H1 (cell line): Measurements from ENCODE around the gene CKM. TPM values are rescaled to one million over a fixed set of nuclear protein-coding genes. Genes with fewer than 3 reads are reported as not detected.

ENCODE experiments used
- CTCF ChIA-PET: fragments of 300-600 bp; sonication (Branson Sonifier 250); formaldehyde crosslinking; loops from one replicate; lab custom pipeline; 2021; ENCODE audit not compliant: partially characterized antibody; lab: Charles Lee
- POLR2A ChIA-PET: fragments of 300-600 bp; sonication (Branson Sonifier 250); formaldehyde crosslinking; loops from one replicate; lab custom pipeline; 2021; ENCODE audit warnings: inconsistent platforms; ENCODE audit not compliant: partially characterized antibody; lab: Charles Lee
- DNase-seq, 2 experiments: peaks; one replicate each; pipeline versions ENCODE4 v3.0.0 to v3.0.0-alpha.2; 2010 to 2022; ENCODE audit warnings: low spot score in 2 of 2, low read depth in 1 of 2, mixed read lengths in 1 of 2
- FAIRE-seq: peaks from 2 replicates; lab custom pipeline; 2011; peaks lifted over from hg19 to GRCh38; lab: Jason Lieb, UNC
- H2AFZ ChIP-seq: 2 replicates; pipeline ENCODE4 v1.8.1; 2012; ENCODE audit warnings: low read length, inconsistent platforms
- H2AK5ac ChIP-seq: 2 replicates; pipeline ENCODE4 v1.6.1; 2013; ENCODE audit warnings: low read depth, low read length
- H2BK120ac ChIP-seq: replicated peaks from 2 replicates; pipeline ENCODE3; 2013; ENCODE audit warnings: low read depth, low read length, inconsistent platforms
- H2BK12ac ChIP-seq: 2 replicates; pipeline ENCODE4 v1.6.1; 2013; ENCODE audit warnings: low read depth, low read length
- H2BK15ac ChIP-seq: 2 replicates; pipeline ENCODE4 v1.6.1; 2013; ENCODE audit warnings: low read length
- H2BK20ac ChIP-seq: 2 replicates; pipeline ENCODE4 v1.6.1; 2013; ENCODE audit warnings: low read length
- H2BK5ac ChIP-seq: 2 replicates; pipeline ENCODE4 v1.6.1; 2013; ENCODE audit warnings: low read depth, low read length
- H3K14ac ChIP-seq: 2 replicates; pipeline ENCODE4 v1.6.1; 2013; ENCODE audit warnings: inconsistent platforms; ENCODE audit not compliant: insufficient read length
- H3K18ac ChIP-seq: 2 replicates; pipeline ENCODE4 v1.6.1; 2013; ENCODE audit warnings: low read length; ENCODE audit errors: extremely low read depth
- H3K23ac ChIP-seq: 2 replicates; pipeline ENCODE4 v1.6.1; 2013; ENCODE audit warnings: inconsistent platforms; ENCODE audit not compliant: insufficient read length
- H3K23me2 ChIP-seq: 2 replicates; pipeline ENCODE4 v1.6.1; 2013; ENCODE audit warnings: low read depth, low read length
- H3K27ac ChIP-seq: 2 replicates; pipeline ENCODE4 v1.6.1; 2011; ENCODE audit warnings: low read depth, low read length, inconsistent platforms
- H3K27me3 ChIP-seq, 4 experiments: replicated peaks in 1 of 4; 1 replicate in 1 of 4; 2 replicates in 3 of 4; pipeline versions ENCODE4 v1.6.1 to v1.8.1; 2011 to 2013; ENCODE audit warnings: low read length in 3 of 4, mild to moderate bottlenecking in 3 of 4, inconsistent platforms in 2 of 4, mixed read lengths in 2 of 4, moderate library complexity in 1 of 4; ENCODE audit not compliant: control insufficient read depth in 3 of 4, insufficient read depth in 3 of 4; ENCODE audit errors: extremely low read depth in 1 of 4
- H3K36me3 ChIP-seq, 4 experiments: 2 replicates each; pipeline versions ENCODE4 v1.6.1 to v1.8.1; 2011 to 2013; ENCODE audit warnings: mild to moderate bottlenecking in 4 of 4, low read length in 3 of 4, moderate library complexity in 2 of 4, control low read depth in 1 of 4, inconsistent platforms in 1 of 4; ENCODE audit not compliant: insufficient read depth in 4 of 4, control insufficient read depth in 2 of 4
- H3K4ac ChIP-seq: replicated peaks from 2 replicates; pipeline ENCODE3; 2013; ENCODE audit warnings: low read length, low read depth, mixed read lengths, inconsistent platforms; ENCODE audit not compliant: insufficient read length
- H3K4me1 ChIP-seq, 4 experiments: replicated peaks in 1 of 4; 1 replicate in 1 of 4; 2 replicates in 3 of 4; pipeline versions ENCODE4 v1.6.1 to v1.8.1; 2011 to 2013; ENCODE audit warnings: low read length in 3 of 4, inconsistent platforms in 2 of 4, mixed read lengths in 1 of 4; ENCODE audit not compliant: insufficient read depth in 4 of 4, control insufficient read depth in 3 of 4
- H3K4me2 ChIP-seq, 2 experiments: 2 replicates each; pipeline versions ENCODE4 v1.6.1 to v1.8.1; 2011 to 2013; ENCODE audit warnings: low read depth in 2 of 2, low read length in 2 of 2, control low read depth in 1 of 2, inconsistent platforms in 1 of 2, mild to moderate bottlenecking in 1 of 2; ENCODE audit not compliant: insufficient read depth in 1 of 2
- H3K4me3 ChIP-seq, 4 experiments: fragments of 200-600, 300-600 bp in 1 of 4; sonication (generic), shearing (Covaris generic), sonication (Bioruptor Twin) in 1 of 4; 2 replicates each; pipeline versions ENCODE4 v1.5.1 to v1.8.1; 2011 to 2016; ENCODE audit warnings: low read length in 4 of 4, low read depth in 3 of 4, control low read depth in 2 of 4, inconsistent platforms in 2 of 4, mild to moderate bottlenecking in 2 of 4, mixed read lengths in 1 of 4, moderate library complexity in 1 of 4; ENCODE audit not compliant: insufficient read depth in 2 of 4; ENCODE audit errors: extremely low read depth in 1 of 4
- H3K56ac ChIP-seq: replicated peaks from 2 replicates; pipeline ENCODE3; 2013; ENCODE audit warnings: low read depth, mild to moderate bottlenecking, mixed read lengths, low read length, inconsistent platforms; ENCODE audit not compliant: insufficient read length
- H3K79me1 ChIP-seq: 2 replicates; pipeline ENCODE4 v1.6.1; 2013; ENCODE audit warnings: low read depth, low read length, control low read depth
- H3K79me2 ChIP-seq, 2 experiments: 2 replicates each; pipeline versions ENCODE4 v1.6.1 to v1.8.1; 2012 to 2013; ENCODE audit warnings: low read length in 2 of 2, mild to moderate bottlenecking in 2 of 2, inconsistent platforms in 1 of 2; ENCODE audit not compliant: insufficient read depth in 2 of 2, control insufficient read depth in 1 of 2
- H3K9ac ChIP-seq, 4 experiments: replicated peaks in 1 of 4; 1 replicate in 1 of 4; 2 replicates in 3 of 4; pipeline versions ENCODE4 v1.6.1 to v1.8.1; 2011 to 2013; ENCODE audit warnings: low read depth in 3 of 4, low read length in 3 of 4, control low read depth in 2 of 4, mild to moderate bottlenecking in 2 of 4, moderate library complexity in 2 of 4, inconsistent platforms in 1 of 4; ENCODE audit errors: extremely low read depth in 1 of 4
- H3K9me3 ChIP-seq, 2 experiments: 2 replicates each; pipeline versions ENCODE4 v1.6.1 to v1.8.1; 2012 to 2013; ENCODE audit warnings: mild to moderate bottlenecking in 2 of 2, moderate library complexity in 2 of 2, control low read depth in 1 of 2, inconsistent platforms in 1 of 2, low read depth in 1 of 2, low read length in 1 of 2, mixed read lengths in 1 of 2; ENCODE audit not compliant: insufficient read depth in 2 of 2
- H4K20me1 ChIP-seq, 2 experiments: replicated peaks in 1 of 2; 2 replicates each; pipeline versions ENCODE3 to v1.8.1; 2011 to 2013; ENCODE audit warnings: inconsistent platforms in 2 of 2, low read length in 2 of 2, mild to moderate bottlenecking in 1 of 2; ENCODE audit not compliant: insufficient read depth in 2 of 2, control insufficient read depth in 1 of 2
- H4K5ac ChIP-seq: 2 replicates; pipeline ENCODE4 v1.6.1; 2013; ENCODE audit warnings: low read length, low read depth, mixed read lengths, inconsistent platforms; ENCODE audit not compliant: insufficient read length
- H4K8ac ChIP-seq: 2 replicates; pipeline ENCODE4 v1.8.0; 2013; ENCODE audit warnings: mild to moderate bottlenecking, moderate library complexity, low read length, inconsistent platforms; ENCODE audit not compliant: insufficient read depth; ENCODE audit errors: extremely low read depth
- H4K91ac ChIP-seq: replicated peaks from 2 replicates; pipeline ENCODE3; 2013; ENCODE audit warnings: low read length, mixed read lengths, inconsistent platforms; ENCODE audit not compliant: insufficient read length
- CHD2 ChIP-seq: IDR thresholded peaks from 2 replicates; pipeline ENCODE4 v1.6.1; 2012; ENCODE audit warnings: low read length, improper control_type of control experiment
- JUN ChIP-seq: IDR thresholded peaks from 2 replicates; pipeline ENCODE4 v1.6.1; 2011; ENCODE audit warnings: low read depth, mild to moderate bottlenecking, improper control_type of control experiment, low read length
- TAF7 ChIP-seq: optimal IDR thresholded peaks from 2 replicates; pipeline ENCODE3; 2011; ENCODE audit warnings: low read depth, mild to moderate bottlenecking, inconsistent platforms, low read length, moderate library complexity, borderline replicate concordance
- YY1 ChIP-seq: IDR thresholded peaks from 2 replicates; pipeline ENCODE4 v1.6.1; 2011; ENCODE audit warnings: low read depth, mild to moderate bottlenecking, low read length
- WGBS, 2 experiments: shearing (Covaris generic) in 1 of 2; methylation state at CpG; one replicate each; pipeline versions ENCODE4 v1.1.6 to v1.1.7; 2013 to 2015; ENCODE audit warnings: low lambda C conversion rate in 2 of 2, mixed read lengths in 2 of 2, inconsistent platforms in 1 of 2, low coverage in 1 of 2, missing lambda C conversion rate in 1 of 2; ENCODE audit not compliant: insufficient replicate concordance in 2 of 2, insufficient coverage in 1 of 2, insufficient read length in 1 of 2; ENCODE audit errors: extremely low coverage in 1 of 2, missing lambda C conversion rate in 1 of 2; 5-methylcytosine and 5-hydroxymethylcytosine counted together
- polyA plus RNA-seq, 7 experiments: library from polyadenylated mRNA; depleted of rRNA in 3 of 7; stranded (reverse) in 5 of 7; unstranded in 2 of 7; fragments of >200 nt in 5 of 7; fragments of 200-250 nt in 2 of 7; gene quantifications; 1 replicate in 5 of 7; 2 replicates in 1 of 7; 4 replicates in 1 of 7; pipeline versions ENCODE4 v1.2.1 to v1.2.3, GENCODE V29; 2011 to 2013; ENCODE audit warnings: missing spikeins in 2 of 7, mixed read lengths in 2 of 7
- total RNA-seq: library from RNA; stranded (reverse); fragmentation: NEBNext Ultra II Directional; extraction: Animal tissue kit (Norgen Biotek cat#: 25700); gene quantifications from 2 replicates; pipeline ENCODE4 v1.2.1, GENCODE V29; 2021

CKM gene
- total and polyA plus RNA-seq, 2 of the 8 experiments (the other 6 are each of a cell fraction or from before 2014, with no cell fraction given) = 0.08 TPM; not detected in 1

DNA sequence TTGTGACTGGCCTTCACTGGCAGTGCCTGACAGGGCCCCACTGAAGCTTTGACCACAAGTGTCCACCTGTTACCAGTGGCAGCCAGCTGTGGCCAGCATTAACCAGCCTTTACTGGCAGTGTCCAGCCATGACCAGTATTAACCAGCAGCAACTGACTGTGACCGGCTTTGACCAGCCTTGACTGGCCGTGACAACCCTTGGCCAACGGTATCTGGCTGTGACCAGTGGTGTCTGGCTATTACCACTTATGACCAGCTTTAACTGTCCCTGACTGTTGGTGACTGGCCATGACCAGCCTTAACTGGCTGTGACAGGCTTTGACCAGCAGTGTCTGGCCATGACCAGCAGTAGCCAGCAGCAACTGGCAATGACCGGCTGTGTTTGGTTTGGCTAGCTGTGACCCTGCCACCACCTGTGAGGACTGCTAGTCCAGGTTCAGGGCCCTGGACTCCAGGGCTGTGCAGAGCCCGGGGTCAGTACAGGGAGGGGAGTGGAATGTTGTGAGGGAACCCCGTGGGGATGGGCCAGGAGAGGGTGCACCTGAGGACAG lies 32.2 kb downstream of the CKM start:
- CTCF ChIA-PET = interaction anchor here (0.6 to 2.4 kb wide), 3 partner anchors 13 to 432 kb away, joined by 3 to 5 read pairs (median 3); no protein-coding TSS in a partner anchor
- no peaks in the 10 kb centered on the region for H3K79me2 ChIP-seq
- FAIRE-seq = no peak

More for the DNA sequence above, 32.2 kb downstream of the CKM start:
- peaks cover 0 to 4% of the 10 kb centered on the region in 2 experiments for H4K20me1 ChIP-seq
- no peak overlapping the region for H3K4ac ChIP-seq
- peaks cover 0 to 2% (median 0%) of the 10 kb centered on the region in 4 experiments; a peak in 3 of 8 replicates for H3K36me3 ChIP-seq
- H2BK5ac ChIP-seq = no peak overlapping the region
- 0 out of 2 replicates have a peak overlapping the region, but pooled peaks have one; percentile 17 for H2BK12ac ChIP-seq
- no peak overlapping the region for H3K4me3 ChIP-seq
- no peak overlapping the region for H3K23ac ChIP-seq
- no peak for DNase-seq
- H3K4me1 ChIP-seq = no peaks in the 10 kb centered on the region
- H3K9ac ChIP-seq = no peak overlapping the region
- no peak overlapping the region for H2AFZ ChIP-seq
- no peak overlapping the region for H2BK15ac ChIP-seq
- no peak overlapping the region for H2BK120ac ChIP-seq
- H4K5ac ChIP-seq = no peak overlapping the region
- TF ChIP-seq TAF7 (peak; percentile 75), YY1 (no peak), CHD2 (no peak), JUN (0 out of 2 replicates have a peak, but pooled peaks have one; percentile 46)
- H3K14ac ChIP-seq = no peak overlapping the region
- POLR2A ChIA-PET = interaction anchor here (2.0 kb wide), 1 partner anchor 12 kb away, joined by 5 read pairs; no protein-coding TSS in a partner anchor
- no peak overlapping the region for H3K56ac ChIP-seq
- no peak overlapping the region for H4K91ac ChIP-seq
- no peak overlapping the region for H3K4me2 ChIP-seq
- H3K27me3 ChIP-seq = no peaks in the 10 kb centered on the region; a peak in 1 of 7 replicates
- no peak overlapping the region for H2BK20ac ChIP-seq
- H3K18ac ChIP-seq = no peak overlapping the region
- no peak overlapping the region for H2AK5ac ChIP-seq
- no peaks in the 10 kb centered on the region for H3K23me2 ChIP-seq
- H3K79me1 ChIP-seq = no peaks in the 10 kb centered on the region
- H3K9me3 ChIP-seq = no peaks in the 10 kb centered on the region
- no peak overlapping the region for H3K27ac ChIP-seq
- 94% methylated on average over 6 of the region's 6 CpGs; no CpG with 5 or more reads in 1 of the 2 experiments for WGBS, 2 experiments
- H4K8ac ChIP-seq = no peak overlapping the region
